Muscle of leg (tissue), 11 donors: ENCODE data around the gene B3GALT6. TPM values are rescaled to one million over a fixed set of nuclear protein-coding genes. Genes with fewer than 3 reads are reported as not detected.

ENCODE experiments used
- DNase-seq: peaks from one replicate; pipeline ENCODE4 v3.0.0; 2013
- H3K27ac ChIP-seq: one replicate; pipeline ENCODE4 v1.5.1; 2013; ENCODE audit warnings: mild to moderate bottlenecking, low read length, control low read depth
- H3K27me3 ChIP-seq: one replicate; pipeline ENCODE4 v1.6.1; 2013; ENCODE audit warnings: low read length; ENCODE audit not compliant: control insufficient read depth, insufficient read depth
- H3K36me3 ChIP-seq: one replicate; pipeline ENCODE4 v1.6.1; 2013; ENCODE audit warnings: low read length; ENCODE audit not compliant: control insufficient read depth, insufficient read depth
- H3K4me1 ChIP-seq: one replicate; pipeline ENCODE4 v1.6.1; 2013; ENCODE audit warnings: low read length; ENCODE audit not compliant: control insufficient read depth, insufficient read depth
- H3K4me3 ChIP-seq: one replicate; pipeline ENCODE4 v1.5.1; 2013; ENCODE audit warnings: low read length, control low read depth
- H3K9me3 ChIP-seq: replicated peaks from 2 replicates; pipeline ENCODE4 v1.6.1; 2013; ENCODE audit warnings: low read depth, low read length; ENCODE audit not compliant: control insufficient read depth
- WGBS: methylation state at CpG from one replicate; pipeline ENCODE4 v1.1.5; 2013; ENCODE audit warnings: missing lambda C conversion rate; ENCODE audit not compliant: insufficient coverage; 5-methylcytosine and 5-hydroxymethylcytosine counted together
- polyA plus RNA-seq, 8 donors: library from polyadenylated mRNA; unstranded; fragments of 120-200 nt; gene quantifications; one replicate each; pipeline versions ENCODE4 v1.2.1 to v1.2.3, GENCODE V29; 2013; ENCODE audit warnings: inconsistent platforms in 1 of 8, low replicate concordance in 1 of 8; ENCODE audit not compliant: insufficient read length in 8 of 8, insufficient read depth in 1 of 8
- total RNA-seq: library from RNA; stranded (reverse); fragments of 120-200 nt; gene quantifications from one replicate; pipeline ENCODE4 v1.2.4, GENCODE V29; 2013

B3GALT6 gene
- total and polyA plus RNA-seq, 9 donors, result 19.0 to 22.8 (median 21.2) TPM

DNA sequence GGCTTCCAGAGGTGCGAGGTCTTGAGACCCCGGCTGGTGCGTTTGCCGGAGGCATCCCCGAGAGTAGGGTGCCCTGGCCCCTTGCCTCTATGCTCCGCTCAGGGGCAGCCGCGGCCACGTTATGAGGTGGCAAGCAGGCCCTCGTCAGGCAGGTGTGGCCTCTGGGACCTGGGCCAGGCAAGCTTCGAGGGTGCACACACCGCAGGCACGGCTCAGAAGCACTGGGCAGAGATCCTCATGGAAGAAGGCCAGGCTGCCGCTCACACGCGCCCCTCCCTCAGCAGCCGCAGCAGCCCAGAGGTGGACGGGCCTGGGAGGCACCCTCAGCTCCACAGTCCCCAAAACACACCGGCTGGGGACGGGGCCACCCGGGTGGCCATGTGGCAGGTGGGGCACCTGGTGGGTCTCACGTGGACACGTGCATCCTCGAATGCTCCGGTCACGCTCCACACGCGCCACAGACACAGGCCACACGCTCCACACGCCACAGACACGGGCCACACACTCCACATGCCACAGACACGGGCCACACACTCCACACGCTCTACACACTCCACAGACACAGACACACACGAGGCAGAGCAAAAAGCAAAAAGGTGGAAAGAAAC is 6.7 kb upstream of the B3GALT6 start:
- Histone ChIP-seq H3K4me3 (no peak overlapping the region), H3K36me3 (peaks cover 73% of the 10 kb centered on the region), H3K4me1 (peaks cover 13% of the 10 kb centered on the region), H3K27me3 (no peaks in the 10 kb centered on the region), H3K27ac (no peak overlapping the region), H3K9me3 (no peaks in the 10 kb centered on the region)
- DNase-seq, result no peak
- WGBS, result 93% methylated on average over 26 of the region's 34 CpGs

DNA sequence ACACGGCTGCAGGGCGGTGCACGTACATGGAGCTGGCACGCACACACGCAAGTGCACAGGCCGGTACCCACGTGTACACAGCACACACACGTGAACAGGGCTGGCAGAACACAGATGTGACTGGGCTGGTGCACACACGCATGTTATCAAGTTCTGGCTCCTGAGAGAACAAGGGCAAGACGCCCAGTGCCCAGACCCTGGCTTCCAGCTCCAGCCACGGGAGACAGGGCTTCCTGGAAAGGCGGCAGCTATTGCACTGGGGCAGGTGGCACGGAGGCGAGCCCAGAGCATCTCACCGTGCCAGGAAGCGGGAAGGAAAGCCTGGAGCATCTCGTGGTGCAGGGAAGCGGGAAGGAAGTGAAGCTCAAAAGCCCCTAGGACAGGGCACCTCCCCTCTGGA is 6.1 kb upstream of the B3GALT6 start:
- Histone ChIP-seq H3K4me1 (peaks cover 19% of the 10 kb centered on the region), H3K9me3 (no peaks in the 10 kb centered on the region), H3K4me3 (no peak overlapping the region), H3K36me3 (peaks cover 67% of the 10 kb centered on the region), H3K27me3 (no peaks in the 10 kb centered on the region), H3K27ac (no peak overlapping the region)
- DNase-seq, result no peak
- WGBS, result 88% methylated on average over 18 of the region's 18 CpGs

- peaks cover 21% of the 10 kb centered on the region for H3K4me1 ChIP-seq
- no peak for DNase-seq
- no peaks in the 10 kb centered on the region for H3K27me3 ChIP-seq
- H3K9me3 ChIP-seq, result no peaks in the 10 kb centered on the region
- H3K27ac ChIP-seq, result no peak overlapping the region
- WGBS, result 95% methylated on average over 35 of the region's 44 CpGs
- no peak overlapping the region for H3K4me3 ChIP-seq
- H3K36me3 ChIP-seq, result peaks cover 59% of the 10 kb centered on the region
Observed at GRCh38 chr1:1226566-1227362, 5.3 kb upstream of the B3GALT6 start.

GRCh38 chr1:1227386-1227785 is 4.7 kb upstream of the B3GALT6 start:
- H3K9me3 ChIP-seq, result no peaks in the 10 kb centered on the region
- H3K36me3 ChIP-seq, result peaks cover 55% of the 10 kb centered on the region
- no peak overlapping the region for H3K27ac ChIP-seq
- peaks cover 21% of the 10 kb centered on the region for H3K4me1 ChIP-seq
- H3K27me3 ChIP-seq, result no peaks in the 10 kb centered on the region
- DNase-seq, result no peak
- WGBS, result 95% methylated on average over 25 of the region's 25 CpGs
- no peak overlapping the region for H3K4me3 ChIP-seq

DNA sequence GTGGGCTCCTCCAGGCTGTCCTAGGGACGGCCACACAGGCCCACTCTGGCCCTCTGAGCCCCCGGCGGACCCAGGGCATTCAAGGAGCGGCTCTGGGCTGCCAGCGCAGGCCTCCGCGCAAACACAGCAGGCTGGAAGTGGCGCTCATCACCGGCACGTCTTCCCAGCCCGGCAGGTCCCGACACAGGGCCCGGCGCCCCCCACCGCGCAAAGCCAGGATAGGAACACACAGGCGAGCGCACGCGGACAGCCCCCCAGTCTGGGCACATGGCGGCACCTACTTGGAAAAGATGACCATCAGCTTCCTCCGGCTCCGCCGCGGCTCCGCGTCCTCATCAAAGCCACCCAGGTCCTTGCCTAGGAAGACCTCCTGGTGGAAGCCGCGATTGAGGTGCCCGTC is 3.9 kb upstream of the B3GALT6 start:
- peaks cover 47% of the 10 kb centered on the region for H3K36me3 ChIP-seq
- H3K4me1 ChIP-seq, result peaks cover 25% of the 10 kb centered on the region
- no peaks in the 10 kb centered on the region for H3K27me3 ChIP-seq
- no peaks in the 10 kb centered on the region for H3K9me3 ChIP-seq
- no peak for DNase-seq
- H3K4me3 ChIP-seq, result no peak overlapping the region
- no peak overlapping the region for H3K27ac ChIP-seq
- WGBS, result 96% methylated on average over 30 of the region's 30 CpGs

DNA sequence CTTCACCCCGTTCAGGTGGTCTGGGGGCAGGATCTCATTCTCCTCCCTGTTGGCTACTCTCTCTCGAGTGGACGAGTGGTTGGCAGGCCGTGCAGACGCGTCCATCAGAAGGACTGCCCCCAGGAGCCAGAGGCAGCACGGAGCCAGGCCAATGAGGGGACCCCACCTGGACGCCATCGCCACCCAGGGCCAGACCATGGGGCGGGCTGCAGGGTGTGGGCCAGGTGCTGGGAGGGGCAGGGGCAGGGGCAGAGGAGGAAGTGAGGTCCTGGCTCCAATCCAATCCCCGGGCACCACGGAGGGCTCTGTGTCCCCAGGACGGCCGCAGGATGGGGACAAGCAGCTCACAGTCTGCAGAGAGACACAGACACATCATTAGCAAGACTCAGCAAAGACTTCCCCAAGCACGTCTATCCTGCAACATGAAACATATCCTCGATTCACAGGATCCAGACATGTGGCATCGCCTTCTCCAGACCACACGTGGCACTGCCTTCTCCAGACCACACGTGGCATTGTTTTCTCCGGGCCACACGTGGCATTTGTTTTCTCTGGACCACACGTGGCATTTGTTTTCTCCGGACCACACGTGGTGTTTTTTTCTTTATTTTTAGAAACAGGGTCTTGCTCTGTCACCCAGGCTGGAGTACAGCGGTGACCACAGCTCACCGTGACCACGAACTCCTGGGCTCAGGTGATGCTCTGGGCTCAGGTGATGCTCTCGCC is 3.3 kb upstream of the B3GALT6 start:
- Histone ChIP-seq H3K36me3 (peaks cover 46% of the 10 kb centered on the region), H3K4me3 (no peak overlapping the region), H3K9me3 (no peaks in the 10 kb centered on the region), H3K27ac (no peak overlapping the region), H3K4me1 (peaks cover 25% of the 10 kb centered on the region), H3K27me3 (no peaks in the 10 kb centered on the region)
- DNase-seq, result no peak
- 89% methylated on average over 28 of the region's 28 CpGs for WGBS

GRCh38 chr1:1229770-1230169 is 2.3 kb upstream of the B3GALT6 start:
- H3K4me3 ChIP-seq, result no peak overlapping the region
- no peak overlapping the region for H3K27ac ChIP-seq

DNA sequence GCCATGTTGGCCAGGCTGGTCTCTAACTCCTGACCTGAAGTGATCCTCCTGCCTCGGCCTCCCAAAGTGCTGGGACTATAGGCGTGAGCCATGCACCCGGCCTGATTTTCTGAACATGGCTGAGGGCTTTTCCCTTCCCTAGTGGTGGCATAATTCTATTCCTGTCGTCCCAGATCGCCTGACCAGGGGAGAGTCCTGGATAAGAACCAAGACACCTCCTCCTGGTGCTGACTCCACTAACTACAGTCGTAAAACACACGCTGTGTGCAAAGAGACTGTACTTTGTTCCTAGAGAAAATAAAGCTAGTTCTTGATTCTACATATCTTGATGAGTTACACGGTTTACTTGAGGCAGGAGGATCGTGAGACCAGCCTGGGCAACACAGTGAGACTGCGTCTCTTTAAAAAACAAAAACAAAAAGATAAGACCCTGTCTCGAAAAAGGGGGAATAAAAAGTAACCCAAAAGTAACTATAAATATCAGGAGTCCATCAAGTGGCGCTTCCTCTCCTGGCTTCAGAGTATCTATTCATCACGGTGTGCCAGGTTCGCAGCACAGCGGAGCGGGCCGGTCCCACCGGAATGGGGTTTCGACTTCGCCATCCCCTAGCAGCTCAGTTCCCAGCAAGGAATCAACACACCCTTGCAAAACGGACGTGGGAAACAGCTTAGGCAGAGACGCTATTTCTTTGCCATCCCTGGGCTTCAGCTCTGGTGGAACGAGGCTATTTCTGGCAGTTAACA is 1.2 kb upstream of the B3GALT6 start:
- no peak for DNase-seq

More at GRCh38 chr1:1229770-1230169, 2.3 kb upstream of the B3GALT6 start:
- Histone ChIP-seq H3K27me3 (no peaks in the 10 kb centered on the region), H3K36me3 (peaks cover 56% of the 10 kb centered on the region), H3K4me1 (peaks cover 27% of the 10 kb centered on the region), H3K9me3 (no peaks in the 10 kb centered on the region)
- 86% methylated on average over 19 of the region's 19 CpGs for WGBS
- DNase-seq, result no peak

DNA sequence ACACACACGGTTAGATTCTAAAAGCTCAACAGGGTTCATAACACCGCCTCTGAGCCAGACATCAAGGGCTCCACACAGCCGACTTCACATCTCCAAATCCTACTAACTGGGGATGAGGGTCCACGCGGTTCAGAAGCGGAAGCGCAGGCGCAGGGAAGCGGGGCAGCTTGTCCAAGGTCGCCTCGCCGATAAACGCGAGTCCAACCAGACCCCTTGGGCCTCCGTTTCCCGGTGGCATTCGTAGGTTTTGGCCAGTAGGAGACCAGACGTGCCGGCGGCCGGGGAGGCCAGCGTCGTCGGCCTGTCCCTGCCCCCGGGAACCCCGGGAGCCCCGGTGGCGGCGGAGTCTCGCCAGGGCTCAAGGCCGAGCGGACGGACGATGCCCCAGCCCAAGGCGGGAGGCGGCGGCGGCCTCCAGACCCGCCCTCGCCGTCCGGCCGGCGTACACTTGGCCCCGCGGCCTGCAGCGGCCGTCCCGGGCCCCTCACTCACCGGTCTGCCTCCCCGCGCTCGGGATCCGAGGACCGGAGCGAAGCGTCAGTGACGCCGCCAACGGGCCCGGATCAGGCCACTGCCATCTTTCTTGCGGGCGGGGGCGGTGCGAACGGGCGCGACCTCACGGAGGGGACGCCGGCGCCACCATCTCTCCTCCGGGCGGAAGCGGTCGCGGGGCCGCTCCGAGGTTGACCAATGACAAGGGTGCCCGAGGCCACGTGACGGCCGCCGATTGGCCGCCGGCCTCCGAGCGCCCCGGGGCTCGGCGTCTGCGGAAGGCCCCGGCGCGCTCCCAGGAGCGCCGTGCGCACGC is 433 bp upstream of the B3GALT6 start, which contains the start of gene SDF4:
SDF4 (minus strand) TSS at position 602 of the 808 bp plus-strand sequence. CDS start 3,229 bp downstream, outside the sequence.
- under 1% methylated on average over 99 of the region's 99 CpGs for WGBS
- peak within 1 kb of the TSS; percentile 66 for H3K27ac ChIP-seq
- peaks cover 43% of the 10 kb centered on the region for H3K4me1 ChIP-seq
- no peaks in the 10 kb centered on the region for H3K27me3 ChIP-seq
- H3K4me3 ChIP-seq, result peak within 1 kb of the TSS; percentile 82
- H3K36me3 ChIP-seq, result peaks cover 45% of the 10 kb centered on the region
- H3K9me3 ChIP-seq, result no peaks in the 10 kb centered on the region
- DNase-seq, result peak; percentile 99

More for the DNA sequence above, 1.2 kb upstream of the B3GALT6 start:
- H3K9me3 ChIP-seq, result no peaks in the 10 kb centered on the region
- H3K36me3 ChIP-seq, result peaks cover 53% of the 10 kb centered on the region
- H3K4me3 ChIP-seq, result peak overlapping the region; percentile 82
- H3K4me1 ChIP-seq, result peaks cover 35% of the 10 kb centered on the region
- H3K27ac ChIP-seq, result peak overlapping the region; percentile 66
- 13% methylated on average over 16 of the region's 24 CpGs for WGBS
- H3K27me3 ChIP-seq, result no peaks in the 10 kb centered on the region
